Measurements from ENCODE around the gene LIMS1. TPM values are rescaled to one million over a fixed set of nuclear protein-coding genes. Genes with fewer than 3 reads are reported as not detected.

Gene LIMS1
- total and polyA plus RNA-seq, 2 donors, result 45.1 to 94.1 TPM

- no peaks in the 10 kb centered on the region for H3K4me1 ChIP-seq (ENCODE audit: insufficient read depth)
- no peak for DNase-seq (ENCODE audit: extremely low spot score)
- H3K27ac ChIP-seq (ENCODE audit: low read depth), result no peak overlapping the region
- H3K4me3 ChIP-seq (ENCODE audit: low read depth, low read length), result no peak overlapping the region
- 20% methylated on average over 1 of the region's 1 CpG for WGBS
- H3K36me3 ChIP-seq (ENCODE audit: insufficient read depth), result no peaks in the 10 kb centered on the region
These were observed 26.7 kb downstream of the LIMS1 start for GRCh38 chr2:108560895-108561530.

GRCh38 chr2:108562274-108562673 is 28.0 kb downstream of the LIMS1 start:
- 83% methylated on average over 2 of the region's 2 CpGs for WGBS
- DNase-seq (ENCODE audit: extremely low spot score), result no peak
- no peaks in the 10 kb centered on the region for H3K36me3 ChIP-seq (ENCODE audit: insufficient read depth)
- no peak overlapping the region for H3K4me3 ChIP-seq (ENCODE audit: low read depth, low read length)
- no peaks in the 10 kb centered on the region for H3K4me1 ChIP-seq (ENCODE audit: insufficient read depth)
- H3K27ac ChIP-seq (ENCODE audit: low read depth), result no peak overlapping the region

GRCh38 chr2:108564510-108564909 is 30.2 kb downstream of the LIMS1 start:
- no peak overlapping the region for H3K27ac ChIP-seq (ENCODE audit: low read depth)
- WGBS, result 61% methylated on average over 6 of the region's 6 CpGs

GRCh38 chr2:108565778-108566375 is 31.6 kb downstream of the LIMS1 start:
- no peak overlapping the region for H3K4me3 ChIP-seq (ENCODE audit: low read depth, low read length)
- 79% methylated on average over 3 of the region's 3 CpGs for WGBS
- no peaks in the 10 kb centered on the region for H3K36me3 ChIP-seq (ENCODE audit: insufficient read depth)
- DNase-seq (ENCODE audit: extremely low spot score), result no peak
- no peak overlapping the region for H3K27ac ChIP-seq (ENCODE audit: low read depth)
- no peaks in the 10 kb centered on the region for H3K4me1 ChIP-seq (ENCODE audit: insufficient read depth)

More at GRCh38 chr2:108564510-108564909, 30.2 kb downstream of the LIMS1 start:
- Histone ChIP-seq H3K36me3 (ENCODE audit: insufficient read depth) (no peaks in the 10 kb centered on the region), H3K4me3 (ENCODE audit: low read depth, low read length) (no peak overlapping the region), H3K4me1 (ENCODE audit: insufficient read depth) (no peaks in the 10 kb centered on the region)
- DNase-seq (ENCODE audit: extremely low spot score), result no peak

GRCh38 chr2:108570416-108570815 is 36.1 kb downstream of the LIMS1 start:
- Histone ChIP-seq H3K4me3 (ENCODE audit: low read depth, low read length) (no peak overlapping the region), H3K4me1 (ENCODE audit: insufficient read depth) (no peaks in the 10 kb centered on the region), H3K36me3 (ENCODE audit: insufficient read depth) (no peaks in the 10 kb centered on the region), H3K27ac (ENCODE audit: low read depth) (no peak overlapping the region)
- 53% methylated on average over 7 of the region's 7 CpGs for WGBS
- DNase-seq (ENCODE audit: extremely low spot score), result no peak

GRCh38 chr2:108571286-108571685 is 37.0 kb downstream of the LIMS1 start:
- H3K4me3 ChIP-seq (ENCODE audit: low read depth, low read length), result no peak overlapping the region
- H3K27ac ChIP-seq (ENCODE audit: low read depth), result no peak overlapping the region
- no peaks in the 10 kb centered on the region for H3K36me3 ChIP-seq (ENCODE audit: insufficient read depth)
- WGBS, result 47% methylated on average over 3 of the region's 3 CpGs
- no peaks in the 10 kb centered on the region for H3K4me1 ChIP-seq (ENCODE audit: insufficient read depth)
- DNase-seq (ENCODE audit: extremely low spot score), result no peak

- no peak overlapping the region for H3K4me3 ChIP-seq (ENCODE audit: low read depth, low read length)
- H3K36me3 ChIP-seq (ENCODE audit: insufficient read depth), result no peaks in the 10 kb centered on the region
- H3K27ac ChIP-seq (ENCODE audit: low read depth), result no peak overlapping the region
- no peaks in the 10 kb centered on the region for H3K4me1 ChIP-seq (ENCODE audit: insufficient read depth)
- no peak for DNase-seq (ENCODE audit: extremely low spot score)
- WGBS, result 48% methylated on average over 3 of the region's 3 CpGs
These were observed 38.8 kb downstream of the LIMS1 start for GRCh38 chr2:108573061-108573460.

- WGBS, result 81% methylated on average over 2 of the region's 2 CpGs
- Histone ChIP-seq H3K4me1 (ENCODE audit: insufficient read depth) (no peaks in the 10 kb centered on the region), H3K36me3 (ENCODE audit: insufficient read depth) (no peaks in the 10 kb centered on the region), H3K27ac (ENCODE audit: low read depth) (no peak overlapping the region), H3K4me3 (ENCODE audit: low read depth, low read length) (no peak overlapping the region)
- no peak for DNase-seq (ENCODE audit: extremely low spot score)
These were observed 40.1 kb downstream of the LIMS1 start for GRCh38 chr2:108574332-108574731.

GRCh38 chr2:108575132-108575966 is 41.1 kb downstream of the LIMS1 start:
- 58% methylated on average over 7 of the region's 7 CpGs for WGBS
- Histone ChIP-seq H3K4me3 (ENCODE audit: low read depth, low read length) (no peak overlapping the region), H3K4me1 (ENCODE audit: insufficient read depth) (no peaks in the 10 kb centered on the region), H3K36me3 (ENCODE audit: insufficient read depth) (no peaks in the 10 kb centered on the region), H3K27ac (ENCODE audit: low read depth) (no peak overlapping the region)
- no peak for DNase-seq (ENCODE audit: extremely low spot score)

- H3K4me1 ChIP-seq (ENCODE audit: insufficient read depth), result no peaks in the 10 kb centered on the region
- H3K36me3 ChIP-seq (ENCODE audit: insufficient read depth), result no peaks in the 10 kb centered on the region
- no peak for DNase-seq (ENCODE audit: extremely low spot score)
- WGBS, result 94% methylated on average over 9 of the region's 9 CpGs
- H3K4me3 ChIP-seq (ENCODE audit: low read depth, low read length), result no peak overlapping the region
- H3K27ac ChIP-seq (ENCODE audit: low read depth), result no peak overlapping the region
These were observed 42.8 kb downstream of the LIMS1 start for GRCh38 chr2:108577099-108577498.

GRCh38 chr2:108579623-108580022 is 45.4 kb downstream of the LIMS1 start:
- Histone ChIP-seq H3K4me1 (ENCODE audit: insufficient read depth) (no peaks in the 10 kb centered on the region), H3K36me3 (ENCODE audit: insufficient read depth) (no peaks in the 10 kb centered on the region), H3K27ac (ENCODE audit: low read depth) (no peak overlapping the region), H3K4me3 (ENCODE audit: low read depth, low read length) (no peak overlapping the region)
- WGBS, result 56% methylated on average over 6 of the region's 6 CpGs
- DNase-seq (ENCODE audit: extremely low spot score), result no peak

GRCh38 chr2:108580050-108580449 is 45.8 kb downstream of the LIMS1 start:
- Histone ChIP-seq H3K36me3 (ENCODE audit: insufficient read depth) (no peaks in the 10 kb centered on the region), H3K4me1 (ENCODE audit: insufficient read depth) (no peaks in the 10 kb centered on the region), H3K27ac (ENCODE audit: low read depth) (no peak overlapping the region), H3K4me3 (ENCODE audit: low read depth, low read length) (no peak overlapping the region)
- WGBS, result 54% methylated on average over 1 of the region's 1 CpG
- DNase-seq (ENCODE audit: extremely low spot score), result no peak

GRCh38 chr2:108583903-108584520 is 49.7 kb downstream of the LIMS1 start:
- DNase-seq (ENCODE audit: extremely low spot score), result peak; percentile 49
- Histone ChIP-seq H3K4me3 (ENCODE audit: low read depth, low read length) (no peak overlapping the region), H3K4me1 (ENCODE audit: insufficient read depth) (peaks cover 2% of the 10 kb centered on the region), H3K36me3 (ENCODE audit: insufficient read depth) (no peaks in the 10 kb centered on the region), H3K27ac (ENCODE audit: low read depth) (no peak overlapping the region)
- WGBS, result 58% methylated on average over 4 of the region's 4 CpGs

All from urinary bladder (tissue), 4 donors.